ENCODE results near the gene C10orf67. TPM values are rescaled to one million over a fixed set of nuclear protein-coding genes. Genes with fewer than 3 reads are reported as not detected.

Gene C10orf67
- polyA plus RNA-seq, 1 experiment: 0.15 TPM

- no peaks in the 10 kb centered on the region for H3K36me3 ChIP-seq (ENCODE audit: control insufficient read depth, insufficient read depth, low read length)
- DNase-seq (ENCODE audit: low read depth): peak; percentile 4
- TF ChIP-seq CTCF (IDR thresholded peaks at IDR 0.05; ENCODE audit: insufficient read depth, low read depth, low read length): no peak
- CTCF ChIA-PET: no interaction called here
- H3K4me3 ChIP-seq (ENCODE audit: low read depth, low read length): no peak overlapping the region
- no peaks in the 10 kb centered on the region for H3K27me3 ChIP-seq (ENCODE audit: control insufficient read depth, insufficient read depth, low read length)
- POLR2A ChIA-PET: no interaction called here
Observed at GRCh38 chr10:23384364-23384763, 39.8 kb upstream of the C10orf67 start.

GRCh38 chr10:23383637-23384036 is 39.0 kb upstream of the C10orf67 start:
- POLR2A ChIA-PET: no interaction called here
- no peaks in the 10 kb centered on the region for H3K36me3 ChIP-seq (ENCODE audit: control insufficient read depth, insufficient read depth, low read length)
- CTCF ChIA-PET: no interaction called here

GRCh38 chr10:23381298-23382040 is 36.9 kb upstream of the C10orf67 start:
- no peak for TF ChIP-seq CTCF (IDR thresholded peaks at IDR 0.05; ENCODE audit: insufficient read depth, low read depth, low read length)
- Histone ChIP-seq H3K36me3 (ENCODE audit: control insufficient read depth, insufficient read depth, low read length) (no peaks in the 10 kb centered on the region), H3K27me3 (ENCODE audit: control insufficient read depth, insufficient read depth, low read length) (no peaks in the 10 kb centered on the region), H3K4me3 (ENCODE audit: low read depth, low read length) (no peak overlapping the region)
- CTCF ChIA-PET: interaction anchor here (0.6 to 0.7 kb wide), 2 partner anchors 54 to 58 kb away, joined by 3 read pairs; no protein-coding TSS in a partner anchor
- POLR2A ChIA-PET: no interaction called here
- DNase-seq (ENCODE audit: low read depth): no peak

More at GRCh38 chr10:23383637-23384036, 39.0 kb upstream of the C10orf67 start:
- Histone ChIP-seq H3K27me3 (ENCODE audit: control insufficient read depth, insufficient read depth, low read length) (no peaks in the 10 kb centered on the region), H3K4me3 (ENCODE audit: low read depth, low read length) (no peak overlapping the region)
- TF ChIP-seq CTCF (IDR thresholded peaks at IDR 0.05; ENCODE audit: insufficient read depth, low read depth, low read length): no peak
- no peak for DNase-seq (ENCODE audit: low read depth)

GRCh38 chr10:23379686-23380085 is 35.1 kb upstream of the C10orf67 start:
- no peak for DNase-seq (ENCODE audit: low read depth)
- ChIA-PET CTCF (no interaction called here), POLR2A (no interaction called here)
- TF ChIP-seq CTCF (IDR thresholded peaks at IDR 0.05; ENCODE audit: insufficient read depth, low read depth, low read length): no peak
- H3K4me3 ChIP-seq (ENCODE audit: low read depth, low read length): no peak overlapping the region
- H3K36me3 ChIP-seq (ENCODE audit: control insufficient read depth, insufficient read depth, low read length): no peaks in the 10 kb centered on the region
- no peaks in the 10 kb centered on the region for H3K27me3 ChIP-seq (ENCODE audit: control insufficient read depth, insufficient read depth, low read length)

GRCh38 chr10:23376229-23376655 is 31.6 kb upstream of the C10orf67 start:
- H3K4me3 ChIP-seq (ENCODE audit: low read depth, low read length): no peak overlapping the region
- POLR2A ChIA-PET: no interaction called here
- CTCF ChIA-PET: interaction anchor here (0.6 to 1.6 kb wide), 2 partner anchors 18 to 89 kb away, joined by 3 read pairs; no protein-coding TSS in a partner anchor

More at GRCh38 chr10:23376229-23376655, 31.6 kb upstream of the C10orf67 start:
- no peaks in the 10 kb centered on the region for H3K27me3 ChIP-seq (ENCODE audit: control insufficient read depth, insufficient read depth, low read length)
- no peaks in the 10 kb centered on the region for H3K36me3 ChIP-seq (ENCODE audit: control insufficient read depth, insufficient read depth, low read length)
- TF ChIP-seq CTCF (IDR thresholded peaks at IDR 0.05; ENCODE audit: insufficient read depth, low read depth, low read length): no peak
- DNase-seq (ENCODE audit: low read depth): no peak
